ENCODE data around the gene H1-8.
"Not testable (repeated sequence)": the region's sequence is repeated elsewhere in the genome, so short reads cannot be mapped to it uniquely, and the experiment has no call there.

H1-8 gene

GRCh38 chr3:129515108-129515820, 27.7 kb upstream of the H1-8 start:
- not testable (repeated sequence) for DNase-seq (ENCODE audit: low spot score)

GRCh38 chr3:129515821-129516432, 27.0 kb upstream of the H1-8 start:
- DNase-seq (ENCODE audit: low spot score), result not testable (repeated sequence)

- no peak for DNase-seq (ENCODE audit: low spot score)
These were observed 25.5 kb upstream of the H1-8 start for GRCh38 chr3:129517516-129517915.

- DNase-seq (ENCODE audit: low spot score), result no peak
These were observed 24.9 kb upstream of the H1-8 start for GRCh38 chr3:129518038-129518561.

GRCh38 chr3:129518581-129518980, 24.4 kb upstream of the H1-8 start:
- DNase-seq (ENCODE audit: low spot score), result no peak

- no peak for DNase-seq (ENCODE audit: low spot score)
These were observed 23.5 kb upstream of the H1-8 start for GRCh38 chr3:129519449-129519848.

- no peak for DNase-seq (ENCODE audit: low spot score)
These were observed 22.9 kb upstream of the H1-8 start for GRCh38 chr3:129519896-129520715.

- DNase-seq (ENCODE audit: low spot score), result no peak
These were observed 22.0 kb upstream of the H1-8 start for GRCh38 chr3:129520960-129521359.

GRCh38 chr3:129521611-129522010, 21.4 kb upstream of the H1-8 start:
- DNase-seq (ENCODE audit: low spot score), result no peak

GRCh38 chr3:129522953-129523352, 20.0 kb upstream of the H1-8 start:
- DNase-seq (ENCODE audit: low spot score), result no peak

GRCh38 chr3:129524081-129524480, 18.9 kb upstream of the H1-8 start:
- no peak for DNase-seq (ENCODE audit: low spot score)

- no peak for DNase-seq (ENCODE audit: low spot score)
These were observed 17.5 kb upstream of the H1-8 start for GRCh38 chr3:129525341-129525968.

GRCh38 chr3:129526121-129526900, 16.7 kb upstream of the H1-8 start:
- DNase-seq (ENCODE audit: low spot score), result no peak

- no peak for DNase-seq (ENCODE audit: low spot score)
These were observed 15.7 kb upstream of the H1-8 start for GRCh38 chr3:129527262-129527661.

GRCh38 chr3:129528589-129529100, 14.3 kb upstream of the H1-8 start, which contains the start of gene RHO:
Gene RHO, plus strand, starts transcription at chr3:129528639. Its CDS starts 95 bp downstream, at chr3:129528734.
- DNase-seq (ENCODE audit: low spot score), result no peak

- no peak for DNase-seq (ENCODE audit: low spot score)
These were observed 13.4 kb upstream of the H1-8 start for GRCh38 chr3:129529436-129530210.

- DNase-seq (ENCODE audit: low spot score), result no peak
These were observed 12.7 kb upstream of the H1-8 start for GRCh38 chr3:129530251-129530791.

GRCh38 chr3:129530821-129531220, 12.2 kb upstream of the H1-8 start:
- DNase-seq (ENCODE audit: low spot score), result no peak

- no peak for DNase-seq (ENCODE audit: low spot score)
These were observed 11.3 kb upstream of the H1-8 start for GRCh38 chr3:129531699-129532098.

GRCh38 chr3:129532261-129532660, 10.7 kb upstream of the H1-8 start:
- DNase-seq (ENCODE audit: low spot score), result no peak

All from cerebellar cortex (tissue), 1 donor.